NCI-H748 (cell line): Measurements from ENCODE around the gene KRTAP5-3.
"Not testable (repeated sequence)": the region's sequence is repeated elsewhere in the genome, so short reads cannot be mapped to it uniquely, and the experiment has no call there.

Source experiments
- DNase-seq: peaks from one replicate; lab custom pipeline; 2025; ENCODE audit not compliant: unreplicated experiment; lab: John Stamatoyannopoulos, UW

Gene KRTAP5-3

GRCh38 chr11:1584661-1585370, 23.4 kb downstream of the KRTAP5-3 start, which contains the start of gene KRTAP5-1:
TSS of gene KRTAP5-1 (minus strand) at chr11:1585283. CDS start at chr11:1585249, 34 bp downstream.
- DNase-seq = not testable (repeated sequence)

- not testable (repeated sequence) for DNase-seq
Observed at GRCh38 chr11:1582909-1583308, 25.4 kb downstream of the KRTAP5-3 start.

DNA sequence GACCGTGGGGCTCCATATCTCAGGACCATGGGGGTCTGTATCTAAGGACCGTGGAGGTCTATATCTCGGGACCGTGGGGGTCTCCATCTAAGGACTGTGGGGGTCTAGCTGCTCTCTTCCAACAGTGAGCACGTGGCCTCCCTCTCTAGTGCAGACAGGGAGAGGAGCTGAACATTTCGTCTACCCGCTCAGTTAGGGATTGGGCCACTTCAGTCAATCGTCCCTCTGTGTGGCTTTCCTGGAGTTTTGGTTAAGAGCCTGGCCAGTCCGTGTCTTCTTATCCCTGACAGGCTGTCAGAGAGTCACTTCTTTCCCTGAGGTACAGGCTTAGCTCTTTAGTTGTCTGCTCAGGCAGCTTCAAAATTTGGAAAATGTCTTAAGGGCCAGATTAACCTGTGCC, 26.3 kb downstream of the KRTAP5-3 start:
- DNase-seq = no peak

DNA sequence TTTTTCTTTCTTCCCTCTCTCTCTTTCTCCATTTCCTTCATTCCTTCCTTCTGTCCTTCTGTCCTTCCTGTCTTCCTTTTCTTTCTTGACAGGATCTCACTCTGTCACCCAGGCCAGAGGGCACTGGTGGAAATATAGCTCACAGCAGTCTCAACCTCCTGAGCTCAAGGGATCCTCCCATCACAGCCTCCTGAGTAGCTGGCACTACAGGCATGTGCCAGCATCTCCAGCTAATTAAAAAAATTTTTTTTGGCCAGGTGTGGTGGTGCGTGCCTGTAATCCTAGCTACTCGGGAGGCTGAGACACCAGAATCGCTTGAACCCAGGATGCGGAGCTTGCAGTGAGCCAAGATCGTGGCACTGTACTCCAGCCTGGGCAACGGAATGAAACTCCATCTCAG, 31.4 kb downstream of the KRTAP5-3 start:
- DNase-seq = no peak

DNA sequence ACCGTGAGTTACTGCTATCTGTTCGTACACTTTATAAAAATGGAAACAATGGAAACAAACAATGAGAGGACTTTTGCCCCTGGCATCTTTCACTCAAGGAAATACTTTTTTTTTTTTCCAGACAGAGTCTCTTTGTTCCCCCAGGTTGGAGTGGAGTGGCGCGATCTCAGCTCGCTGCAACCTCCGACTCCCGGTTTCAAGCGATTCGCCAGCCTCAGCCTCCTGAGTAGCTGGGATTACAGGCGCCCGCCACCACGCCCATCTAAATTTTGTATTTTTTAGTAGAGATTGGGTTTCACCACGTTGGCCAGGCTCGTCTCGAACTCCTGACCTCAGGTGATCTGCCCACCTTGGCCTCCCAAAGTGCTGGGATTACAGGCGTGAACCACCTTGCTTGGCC, 32.5 kb downstream of the KRTAP5-3 start:
- DNase-seq = not testable (repeated sequence)

DNA sequence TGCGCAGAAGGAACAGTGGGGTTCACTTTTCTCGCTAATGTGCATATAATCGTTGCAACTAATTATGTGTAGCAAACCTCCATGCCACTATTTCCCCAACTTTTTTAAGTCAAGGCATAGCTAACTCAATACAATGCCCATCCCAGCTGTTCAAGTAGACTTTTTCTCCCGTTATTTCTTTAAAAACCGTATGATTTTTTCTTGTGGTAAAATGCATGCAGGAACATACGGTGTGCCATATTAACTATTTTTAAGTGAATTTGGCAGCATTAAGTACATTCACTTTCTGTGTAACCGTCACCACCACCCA, 33.4 kb downstream of the KRTAP5-3 start:
- DNase-seq = no peak

GRCh38 chr11:1574238-1574932, 33.9 kb downstream of the KRTAP5-3 start:
- peak; percentile 78 for DNase-seq

GRCh38 chr11:1573903-1574237, 34.4 kb downstream of the KRTAP5-3 start:
- DNase-seq = peak; percentile 94

DNA sequence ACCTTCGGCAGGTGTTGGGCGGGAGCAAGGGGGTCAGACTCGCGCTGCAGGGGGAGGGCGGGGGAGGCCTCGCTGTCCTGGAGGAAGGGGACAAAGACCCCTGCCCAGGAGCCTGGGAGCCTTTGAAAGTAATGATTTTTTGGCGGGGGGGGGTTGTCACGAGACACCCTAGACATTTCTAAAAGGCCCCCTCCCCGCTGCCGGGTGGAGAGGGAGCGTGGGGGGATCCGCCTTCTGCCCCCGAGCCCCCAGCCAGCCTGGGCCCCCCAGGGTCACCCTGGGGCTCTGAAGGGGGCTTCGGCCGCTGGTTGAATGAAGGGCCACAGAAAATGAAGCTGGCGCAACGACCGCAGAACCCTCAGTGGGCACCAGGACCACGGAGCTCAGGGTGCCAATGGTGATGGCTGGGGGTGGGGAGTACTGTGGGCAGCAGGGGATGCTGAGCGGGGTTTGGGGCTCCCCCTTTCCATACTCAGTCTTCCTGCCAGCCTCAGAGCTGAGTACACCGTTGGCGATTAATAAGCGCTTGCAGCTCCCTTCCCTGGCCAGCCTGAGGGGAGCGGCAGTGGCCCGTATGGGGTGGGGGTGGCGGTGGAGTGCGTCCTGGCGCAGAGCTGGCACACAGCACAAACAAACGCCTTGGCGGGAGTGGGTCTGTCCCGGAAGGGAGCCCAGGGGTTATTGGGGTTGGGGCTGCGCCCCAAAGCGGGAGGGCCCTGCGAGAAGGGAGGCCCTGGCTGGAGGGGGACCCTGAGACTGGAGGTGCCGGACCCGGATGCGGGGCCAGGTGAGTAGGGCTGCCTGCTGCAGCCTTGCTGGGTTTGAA, 35.0 kb downstream of the KRTAP5-3 start:
- DNase-seq = peak; percentile 73

GRCh38 chr11:1572197-1573076, 35.8 kb downstream of the KRTAP5-3 start, which contains the start of gene DUSP8:
TSS of gene DUSP8 (minus strand) at chr11:1572271. CDS start at chr11:1565826, 6,445 bp downstream.
- peak; percentile 89 for DNase-seq

DNA sequence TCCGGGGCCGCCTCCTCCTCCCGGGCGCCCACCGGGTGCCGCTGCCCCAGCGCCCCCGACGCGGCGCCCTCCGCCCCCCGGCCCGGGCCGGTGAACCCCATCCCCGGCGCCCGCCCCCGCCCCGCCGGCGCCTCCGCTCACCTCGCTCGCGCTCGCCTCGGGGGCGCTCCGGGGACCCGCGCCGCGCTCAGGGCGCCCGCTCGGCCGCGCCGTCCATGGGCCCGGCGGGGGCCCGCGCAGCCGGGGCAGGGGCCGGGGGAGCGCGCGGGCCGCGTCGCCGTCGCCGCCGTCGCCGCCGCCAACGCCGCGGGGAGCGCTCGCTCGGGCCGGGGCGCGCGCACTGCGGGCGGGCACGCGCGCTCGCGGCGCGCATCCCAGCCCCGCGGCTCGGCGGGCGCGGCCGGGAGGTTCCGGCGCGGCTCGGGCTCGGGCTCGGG, 36.5 kb downstream of the KRTAP5-3 start:
- DNase-seq = no peak

DNA sequence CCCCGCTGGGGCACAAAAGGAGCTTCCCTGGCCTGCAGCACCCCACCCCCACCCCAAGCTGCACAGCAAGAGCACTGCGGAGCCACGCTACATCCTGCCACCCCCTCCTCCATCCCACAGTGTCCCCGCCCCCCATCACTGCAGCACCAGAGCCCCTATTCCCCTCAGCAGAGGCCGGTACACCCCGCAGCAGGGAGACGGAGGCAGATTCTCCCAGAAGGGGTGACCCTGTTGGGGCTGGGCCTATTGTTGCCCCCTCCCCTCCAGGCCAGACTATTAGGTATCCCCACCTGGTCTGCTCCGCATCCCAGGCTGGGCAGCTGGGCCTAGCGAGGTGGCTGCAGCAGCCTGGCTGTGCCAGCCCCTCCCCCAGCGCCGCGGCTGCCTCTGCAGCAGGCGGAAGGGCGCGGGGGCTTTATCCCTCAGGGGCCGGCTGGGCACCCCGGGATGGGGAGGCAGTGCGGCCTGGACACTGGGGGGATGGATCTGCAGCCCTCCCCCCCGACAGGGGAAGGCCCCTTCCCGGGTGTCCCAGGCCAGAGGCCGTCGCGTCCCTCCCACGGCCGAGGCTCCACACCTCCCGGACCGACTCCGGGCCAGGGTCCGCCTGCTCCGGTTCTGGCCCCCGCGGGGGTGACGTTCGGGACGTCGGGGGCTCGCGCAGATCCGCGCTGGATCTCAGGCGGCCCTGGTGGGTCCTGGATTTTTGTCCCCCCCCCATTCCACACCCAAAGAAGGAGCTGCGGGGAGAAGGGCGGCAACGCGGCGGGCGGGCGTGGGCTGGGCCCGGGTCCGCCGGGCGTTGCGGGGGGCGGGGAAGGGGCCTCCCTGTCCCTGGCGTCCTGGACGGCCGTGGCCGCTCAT, 37.1 kb downstream of the KRTAP5-3 start:
- DNase-seq = peak; percentile 67

DNA sequence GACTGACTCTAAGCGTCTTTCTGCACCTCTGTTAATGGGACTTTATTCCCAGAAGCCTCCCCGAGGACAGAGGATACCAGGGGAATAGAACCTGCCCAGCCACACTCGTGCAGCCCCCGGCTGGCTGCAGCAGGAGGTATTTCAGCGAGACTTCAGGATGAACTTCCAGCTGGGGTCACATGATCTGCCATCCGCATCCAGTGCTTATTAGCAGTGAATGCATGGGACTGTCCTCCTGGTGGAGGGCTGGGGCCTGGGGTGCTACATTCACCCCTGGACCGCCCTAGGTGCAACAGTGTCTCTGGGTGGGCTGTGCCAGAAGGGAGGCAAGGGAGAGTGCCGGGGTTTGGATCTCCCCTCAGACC, 37.8 kb downstream of the KRTAP5-3 start:
- DNase-seq = no peak

- DNase-seq = no peak
Observed at GRCh38 chr11:1570001-1570453, 38.2 kb downstream of the KRTAP5-3 start.

GRCh38 chr11:1569251-1569780, 38.9 kb downstream of the KRTAP5-3 start:
- DNase-seq = no peak

DNA sequence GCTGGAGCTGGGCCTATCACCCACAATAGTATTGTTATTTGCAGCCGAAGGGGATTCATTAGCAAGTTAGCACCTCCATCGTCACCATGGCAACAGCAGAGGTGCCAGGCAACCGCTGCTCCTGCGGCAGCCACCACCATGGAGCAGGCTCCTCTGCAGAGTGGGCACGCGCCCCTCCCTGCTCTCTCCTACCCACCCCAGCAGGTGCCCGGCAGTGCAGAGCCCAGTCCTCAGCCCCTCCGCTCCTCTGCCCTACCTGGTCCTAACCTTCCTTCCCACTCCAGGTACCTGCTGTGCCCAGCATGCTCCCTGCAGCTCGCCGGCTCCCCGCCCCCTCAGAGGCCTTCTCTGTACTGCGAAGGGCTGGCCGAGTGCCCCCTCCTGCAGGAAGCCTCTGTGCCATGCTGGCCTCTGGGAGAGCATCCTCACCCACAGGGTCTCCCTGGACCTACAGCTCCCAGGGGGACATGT, 39.8 kb downstream of the KRTAP5-3 start:
- peak; percentile 86 for DNase-seq

DNA sequence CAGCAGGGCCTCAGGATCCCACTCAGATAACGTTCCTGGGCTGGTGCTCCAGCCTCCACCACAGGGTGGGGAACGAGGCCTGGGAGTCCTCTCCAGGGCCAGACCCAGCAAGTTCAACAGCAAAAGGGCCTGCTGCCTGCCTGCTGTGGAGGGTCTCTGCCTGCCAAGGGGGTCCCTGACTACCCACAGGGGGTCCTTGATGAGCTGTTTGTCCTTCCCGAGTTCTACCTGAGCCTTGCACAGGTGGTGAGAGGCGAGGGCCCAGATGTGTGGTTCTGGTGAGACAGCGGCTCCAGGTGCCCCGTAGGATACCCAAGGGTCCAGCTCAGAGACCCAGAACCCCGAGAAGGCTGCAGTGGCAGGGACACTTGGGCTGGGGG, 40.6 kb downstream of the KRTAP5-3 start:
- no peak for DNase-seq

DNA sequence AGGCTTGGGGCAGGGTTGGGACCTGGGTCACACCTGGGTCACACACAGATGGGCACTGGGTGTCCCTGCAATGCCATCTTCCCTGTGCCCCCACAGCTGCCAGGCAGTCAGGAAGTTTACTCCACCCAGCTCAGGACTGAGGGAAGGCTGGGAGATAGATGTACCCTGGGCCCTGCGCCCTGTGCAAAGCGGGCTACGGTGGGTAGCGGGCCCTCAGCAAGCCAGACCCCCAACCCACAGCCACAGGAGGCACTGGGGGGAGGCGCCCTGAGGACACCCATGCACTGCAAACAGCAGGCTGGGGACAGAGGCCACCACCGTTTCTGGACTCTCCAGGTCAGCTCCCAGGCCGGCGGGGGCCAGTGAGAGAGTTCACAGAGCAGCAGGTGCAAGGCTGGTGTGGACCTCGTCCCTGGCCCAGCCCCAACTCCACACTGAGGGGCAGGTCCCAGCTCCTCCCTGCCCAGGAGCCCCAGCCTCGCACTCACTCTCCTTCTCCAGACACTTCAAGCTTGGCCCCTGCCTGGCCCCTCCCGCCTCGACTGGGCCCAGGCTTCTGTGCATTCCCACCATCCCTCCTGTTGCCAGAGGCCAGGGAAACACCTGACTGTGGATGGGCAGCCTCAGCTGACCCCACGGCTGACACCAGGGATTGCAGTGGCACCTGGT, 41.1 kb downstream of the KRTAP5-3 start:
- DNase-seq = no peak
